Muscle layer of duodenum (tissue), 2 donors: ENCODE results near the gene ZNF81.

ENCODE experiments used
- H3K27ac ChIP-seq: one replicate; pipeline ENCODE4 v1.7.0; 2013; ENCODE audit warnings: mild to moderate bottlenecking, low read length
- H3K27me3 ChIP-seq: one replicate; pipeline ENCODE4 v1.7.0; 2013; ENCODE audit warnings: low read depth, mild to moderate bottlenecking, control low read depth, low read length
- H3K36me3 ChIP-seq, 2 donors: one replicate each; pipeline ENCODE4 v1.7.0; 2013; ENCODE audit warnings: low read length in 2 of 2, control low read depth in 1 of 2, mild to moderate bottlenecking in 1 of 2; ENCODE audit not compliant: insufficient read depth in 2 of 2, control insufficient read depth in 1 of 2
- H3K4me1 ChIP-seq, 2 donors: one replicate each; pipeline ENCODE4 v1.7.0; 2013; ENCODE audit warnings: low read length in 2 of 2, mild to moderate bottlenecking in 2 of 2, control low read depth in 1 of 2, moderate library complexity in 1 of 2; ENCODE audit not compliant: insufficient read depth in 2 of 2, control insufficient read depth in 1 of 2
- H3K4me3 ChIP-seq, 2 donors: one replicate each; pipeline ENCODE4 v1.7.0; 2013; ENCODE audit warnings: low read length in 2 of 2, low read depth in 1 of 2, mild to moderate bottlenecking in 1 of 2
- H3K9me3 ChIP-seq, 2 donors: one replicate each; pipeline ENCODE4 v1.7.0; 2013; ENCODE audit warnings: low read length in 2 of 2, control low read depth in 1 of 2, mild to moderate bottlenecking in 1 of 2; ENCODE audit not compliant: control insufficient read depth in 1 of 2
- donor health status: healthy.

Gene ZNF81

DNA sequence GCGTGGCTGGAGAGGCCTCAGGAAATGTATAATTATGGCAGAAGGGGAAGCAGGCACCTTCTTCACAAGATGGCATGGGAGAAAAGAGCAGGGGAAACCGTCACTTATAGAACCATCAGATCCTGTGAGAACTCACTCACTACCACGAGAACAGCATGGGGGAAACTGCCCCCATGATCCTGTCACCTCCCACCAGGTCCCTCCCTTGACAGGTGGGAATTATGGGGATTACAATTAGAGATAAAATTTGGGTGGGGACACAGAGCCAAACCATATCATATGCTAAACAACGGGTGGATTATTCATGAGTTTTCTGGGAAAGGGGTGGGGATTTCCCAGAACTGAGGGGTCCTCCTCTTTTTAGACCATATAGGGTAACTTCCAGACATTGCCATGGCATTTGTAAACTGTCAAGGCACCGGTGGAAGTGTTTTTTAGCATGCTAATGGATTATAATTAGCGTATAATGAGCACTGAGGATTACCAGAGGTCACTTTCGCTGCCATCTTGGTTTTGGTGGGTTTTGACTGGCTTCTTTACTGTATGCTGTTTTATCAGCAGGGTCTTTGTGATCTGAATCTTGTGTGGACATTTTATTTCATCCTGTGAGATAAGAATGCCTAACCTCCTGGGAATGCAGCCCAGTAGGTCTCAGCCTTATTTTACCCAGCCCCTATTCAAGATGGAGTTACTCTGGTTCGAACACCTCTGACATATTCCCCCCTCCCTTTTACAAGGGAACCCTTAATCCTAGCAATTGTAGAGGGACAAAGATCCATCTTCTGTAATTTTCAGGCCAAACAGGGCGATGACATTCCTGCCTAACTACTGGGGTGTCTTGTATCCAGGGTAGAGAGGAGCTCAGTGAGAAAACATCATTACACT is 27.6 kb upstream of the ZNF81 start:
- no peak overlapping the region for H3K4me3 ChIP-seq
- H3K9me3 ChIP-seq, result no peaks in the 10 kb centered on the region
- no peaks in the 10 kb centered on the region for H3K27me3 ChIP-seq

DNA sequence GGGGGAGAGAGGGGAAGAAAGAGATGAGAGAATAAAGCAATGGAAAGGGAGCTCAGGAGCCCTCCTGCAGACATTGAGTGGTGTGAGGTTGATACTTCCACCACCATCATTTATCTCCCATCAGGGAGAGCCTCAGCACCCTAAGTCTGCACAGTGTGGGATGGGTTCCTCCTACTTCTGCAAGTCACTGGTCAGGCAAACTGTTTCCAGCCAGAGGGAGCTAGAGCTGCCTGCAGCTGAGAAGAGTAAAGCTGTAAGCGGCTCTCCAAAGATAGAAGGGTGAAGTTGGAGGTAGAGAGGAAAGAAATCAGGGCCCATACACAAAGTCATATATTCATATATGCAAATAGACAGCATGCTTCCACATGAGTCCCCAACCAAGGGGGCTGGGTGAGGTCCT is 21.9 kb upstream of the ZNF81 start:
- Histone ChIP-seq H3K9me3 (no peaks in the 10 kb centered on the region), H3K27me3 (no peaks in the 10 kb centered on the region), H3K4me3 (no peak overlapping the region), H3K4me1 (no peaks in the 10 kb centered on the region), H3K36me3 (no peaks in the 10 kb centered on the region), H3K27ac (no peak overlapping the region)

More for the DNA sequence above, 27.6 kb upstream of the ZNF81 start:
- no peaks in the 10 kb centered on the region for H3K36me3 ChIP-seq
- no peaks in the 10 kb centered on the region for H3K4me1 ChIP-seq
- no peak overlapping the region for H3K27ac ChIP-seq

DNA sequence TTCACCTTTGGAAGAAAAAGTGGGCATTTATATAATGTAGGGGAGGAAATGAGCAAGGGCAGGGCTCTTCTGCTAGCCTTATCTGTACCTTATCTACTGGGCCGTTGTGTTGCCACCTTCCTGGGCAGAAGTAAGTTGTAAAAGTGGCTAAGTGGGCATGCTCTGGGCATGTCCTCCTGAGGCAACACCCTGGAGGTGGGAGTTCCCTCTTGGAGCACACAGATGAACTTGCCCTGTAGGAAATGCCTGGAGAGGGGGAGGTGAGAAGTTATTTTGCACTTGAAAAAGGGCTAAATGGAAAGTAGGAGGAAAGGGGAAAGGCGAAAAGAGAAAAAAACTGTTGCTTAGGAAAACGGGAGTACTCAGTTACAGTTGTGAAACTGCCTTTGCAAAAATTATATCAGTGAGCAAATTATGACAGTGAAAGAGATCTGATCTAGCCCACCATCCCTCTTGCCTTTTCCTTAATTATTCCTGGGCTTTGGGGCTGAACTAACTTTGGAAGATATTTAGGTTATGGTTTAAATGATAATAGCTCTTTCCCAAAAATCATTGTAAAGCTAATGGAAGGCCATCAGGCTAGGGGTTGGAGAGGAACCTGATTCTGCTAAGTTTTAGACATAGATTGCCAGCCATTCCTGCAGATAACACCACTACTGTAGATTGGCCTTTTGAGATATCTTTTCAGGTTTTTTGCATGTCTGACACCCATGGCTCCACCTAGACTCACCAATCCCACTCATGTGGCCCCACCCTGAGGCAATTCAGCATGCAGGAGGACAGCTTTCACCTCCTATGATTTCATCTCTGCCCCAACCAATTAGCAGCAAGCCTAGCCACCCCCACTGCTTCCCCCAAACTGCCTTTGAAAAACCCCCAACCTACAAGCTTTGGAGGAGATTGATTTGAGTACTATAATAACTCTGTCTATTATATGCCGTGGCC is 20.5 kb upstream of the ZNF81 start:
- Histone ChIP-seq H3K36me3 (no peaks in the 10 kb centered on the region), H3K27me3 (no peaks in the 10 kb centered on the region), H3K4me3 (no peak overlapping the region), H3K9me3 (no peaks in the 10 kb centered on the region), H3K27ac (no peak overlapping the region), H3K4me1 (no peaks in the 10 kb centered on the region)

DNA sequence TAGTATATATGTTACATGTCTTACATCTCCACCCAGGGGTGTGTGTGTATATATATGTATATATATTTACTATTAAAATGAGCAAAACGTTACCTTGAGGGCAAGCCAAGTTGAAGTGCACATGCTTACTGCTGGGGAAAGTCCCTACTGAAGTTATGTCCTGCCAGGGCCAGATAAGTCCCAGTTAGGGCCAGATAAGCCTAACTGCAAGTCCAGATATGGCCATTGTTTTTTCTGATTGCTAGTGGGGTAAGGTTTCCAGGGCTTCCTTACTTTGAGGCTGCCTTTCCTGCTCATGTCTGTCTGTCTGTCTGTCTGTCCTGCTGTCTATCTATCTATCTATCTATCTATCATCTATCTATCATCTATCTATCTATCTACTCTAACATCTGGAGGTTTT is 19.3 kb upstream of the ZNF81 start:
- Histone ChIP-seq H3K27me3 (no peaks in the 10 kb centered on the region), H3K27ac (no peak overlapping the region)

DNA sequence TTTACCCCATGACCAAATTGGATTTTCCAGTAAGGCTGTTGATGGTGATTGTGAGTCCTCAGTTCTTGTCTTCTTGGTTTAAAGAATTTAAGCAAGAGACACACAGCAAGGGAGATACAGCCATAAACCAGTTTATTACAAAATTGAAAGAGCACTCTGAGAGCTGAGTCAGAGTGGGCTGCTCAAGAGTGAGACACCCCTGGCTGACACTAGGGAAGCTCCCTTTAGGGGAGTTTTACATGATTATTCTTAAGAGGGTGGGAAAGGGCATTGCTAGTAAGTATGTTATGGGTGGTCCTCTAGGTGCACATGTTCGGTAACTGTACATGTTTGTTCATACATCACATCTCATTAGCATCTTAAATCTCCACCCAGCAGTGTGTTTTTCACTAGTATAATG is 18.8 kb upstream of the ZNF81 start:
- Histone ChIP-seq H3K4me3 (no peak overlapping the region), H3K27me3 (no peaks in the 10 kb centered on the region), H3K9me3 (no peaks in the 10 kb centered on the region), H3K4me1 (no peaks in the 10 kb centered on the region), H3K36me3 (no peaks in the 10 kb centered on the region), H3K27ac (no peak overlapping the region)

More for the DNA sequence above, 19.3 kb upstream of the ZNF81 start:
- no peak overlapping the region for H3K4me3 ChIP-seq
- no peaks in the 10 kb centered on the region for H3K36me3 ChIP-seq
- no peaks in the 10 kb centered on the region for H3K4me1 ChIP-seq
- H3K9me3 ChIP-seq, result no peaks in the 10 kb centered on the region

DNA sequence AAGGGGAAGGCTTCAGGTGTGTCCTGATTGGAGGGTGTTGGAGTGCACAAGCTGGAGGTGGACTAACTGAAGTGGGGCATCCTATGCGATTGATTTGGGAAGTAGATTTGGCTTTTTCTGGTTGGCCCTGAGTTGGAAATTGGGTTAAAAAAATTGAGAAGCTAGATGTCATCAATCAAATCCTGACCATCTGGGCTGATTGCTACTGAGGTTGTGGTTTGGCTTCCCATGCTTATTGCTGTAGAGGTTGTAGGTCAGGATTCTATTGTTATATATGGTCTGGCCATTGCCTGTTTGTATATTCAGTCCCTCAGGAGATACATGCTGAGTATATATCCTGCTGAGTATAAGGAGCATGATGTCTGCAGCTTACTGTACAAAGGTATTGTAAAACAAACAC is 7.7 kb upstream of the ZNF81 start:
- H3K27ac ChIP-seq, result no peak overlapping the region
- H3K4me1 ChIP-seq, result no peaks in the 10 kb centered on the region
- no peaks in the 10 kb centered on the region for H3K27me3 ChIP-seq
- H3K4me3 ChIP-seq, result no peak overlapping the region
- H3K9me3 ChIP-seq, result no peaks in the 10 kb centered on the region
- no peaks in the 10 kb centered on the region for H3K36me3 ChIP-seq

DNA sequence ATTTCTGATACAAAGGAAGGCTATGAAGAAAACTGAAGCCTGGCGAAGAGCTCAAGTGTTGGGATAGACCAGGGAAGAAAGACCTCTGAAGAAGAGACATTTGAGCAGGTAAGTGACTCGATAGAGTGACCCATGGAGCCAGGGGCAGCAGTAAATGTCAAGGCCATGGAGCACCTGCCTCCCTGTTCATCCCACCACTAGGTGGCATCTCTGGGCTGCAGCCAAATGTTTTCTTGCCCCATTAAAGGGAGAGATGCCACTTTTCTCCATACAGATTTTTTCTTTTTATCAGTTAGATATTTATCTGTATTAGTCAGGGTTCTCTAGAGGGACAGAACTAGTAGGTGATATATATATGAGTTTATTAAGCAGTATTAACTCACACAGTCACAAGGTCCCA is 4.9 kb upstream of the ZNF81 start:
- Histone ChIP-seq H3K27ac (no peak overlapping the region), H3K4me3 (no peak overlapping the region), H3K27me3 (no peaks in the 10 kb centered on the region), H3K4me1 (no peaks in the 10 kb centered on the region), H3K9me3 (no peaks in the 10 kb centered on the region), H3K36me3 (no peaks in the 10 kb centered on the region)

DNA sequence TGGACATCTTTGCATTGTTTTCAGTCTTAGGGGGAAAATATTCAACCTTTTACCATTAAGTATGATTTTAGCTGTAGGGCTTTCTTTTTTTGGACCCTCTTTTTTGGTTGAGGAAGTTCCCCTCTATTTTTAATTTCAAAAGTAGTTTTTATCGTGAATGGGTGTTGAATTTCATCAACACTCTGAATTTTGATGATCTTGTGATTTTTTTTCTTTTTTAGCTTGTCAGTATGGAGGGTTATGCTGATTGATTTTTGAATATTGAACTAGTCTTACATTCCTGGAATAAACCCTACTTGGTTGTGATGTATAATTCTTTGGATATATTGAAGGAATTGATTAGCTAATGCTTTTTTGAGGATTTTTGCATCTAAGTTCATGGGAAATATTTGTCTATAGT is 1.7 kb downstream of the ZNF81 start:
- Histone ChIP-seq H3K4me3 (no peak overlapping the region), H3K27ac (no peak overlapping the region), H3K36me3 (no peaks in the 10 kb centered on the region), H3K27me3 (no peaks in the 10 kb centered on the region), H3K4me1 (no peaks in the 10 kb centered on the region), H3K9me3 (no peaks in the 10 kb centered on the region)

DNA sequence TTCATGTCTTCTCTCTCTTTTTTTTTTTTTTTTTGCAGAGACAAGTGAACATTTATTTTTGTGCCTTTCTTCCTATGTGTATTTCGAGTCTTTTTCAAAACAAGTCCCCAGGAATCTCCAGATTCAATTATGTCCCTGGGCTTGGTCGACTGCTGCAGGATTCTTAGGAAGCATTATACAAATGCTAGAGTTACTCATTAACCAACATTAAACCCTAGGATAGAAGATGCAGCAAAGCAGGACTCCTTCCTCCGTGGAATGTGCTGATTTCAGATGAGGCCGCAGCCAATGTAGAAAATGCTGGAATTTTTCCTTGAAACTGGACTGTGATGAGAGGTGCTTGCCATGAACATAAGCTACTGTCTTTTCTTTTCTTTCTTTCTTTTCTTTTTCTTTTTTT is 3.4 kb downstream of the ZNF81 start:
- no peaks in the 10 kb centered on the region for H3K9me3 ChIP-seq
- H3K27me3 ChIP-seq, result no peaks in the 10 kb centered on the region
- peaks cover 0 to 3% of the 10 kb centered on the region in 2 donors for H3K4me1 ChIP-seq
- no peak overlapping the region for H3K4me3 ChIP-seq
- no peaks in the 10 kb centered on the region for H3K36me3 ChIP-seq
- H3K27ac ChIP-seq, result no peak overlapping the region

DNA sequence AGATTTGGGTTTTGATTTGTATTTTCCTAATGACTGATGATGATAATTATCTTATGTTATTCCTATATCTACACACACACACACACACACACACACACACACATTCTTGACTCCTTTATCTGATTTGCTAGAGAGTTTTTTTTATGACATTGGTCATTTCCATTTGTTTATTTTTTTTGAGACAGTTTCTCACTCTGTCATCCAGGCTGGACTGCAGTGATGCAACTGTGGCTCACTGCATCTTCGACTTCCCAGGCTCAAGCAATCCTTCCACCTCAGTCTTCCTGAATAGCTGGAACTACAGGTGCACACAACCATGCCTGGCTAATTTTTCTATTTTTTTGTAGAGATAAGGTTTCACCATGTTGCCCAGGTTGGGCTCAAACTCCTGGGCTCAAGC is 6.7 kb downstream of the ZNF81 start:
- H3K27me3 ChIP-seq, result no peaks in the 10 kb centered on the region
- peaks cover 3 to 7% of the 10 kb centered on the region in 2 donors for H3K36me3 ChIP-seq
- H3K9me3 ChIP-seq, result no peaks in the 10 kb centered on the region
- H3K27ac ChIP-seq, result no peak overlapping the region
- peaks cover 0 to 3% of the 10 kb centered on the region in 2 donors for H3K4me1 ChIP-seq
- no peak overlapping the region for H3K4me3 ChIP-seq

DNA sequence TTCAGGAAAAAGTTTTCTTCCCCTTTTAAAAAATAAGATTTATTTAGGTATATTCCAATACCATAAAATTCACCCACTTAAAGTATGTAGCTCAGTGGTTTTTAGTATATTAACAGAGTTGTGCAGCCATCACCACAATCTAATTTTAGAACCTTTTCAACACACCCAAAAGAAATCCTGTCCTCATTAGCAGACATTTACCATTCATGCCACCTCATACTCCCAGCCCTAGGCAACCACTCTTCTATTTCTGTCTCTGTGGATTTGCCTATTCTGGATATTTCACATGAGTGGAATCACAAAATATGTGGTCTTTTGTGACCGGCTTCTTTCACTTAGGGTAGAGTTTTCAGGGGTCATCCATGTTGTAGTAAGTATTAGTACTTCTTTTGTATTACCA is 7.4 kb downstream of the ZNF81 start:
- peaks cover 0 to 3% of the 10 kb centered on the region in 2 donors for H3K4me1 ChIP-seq
- no peak overlapping the region for H3K27ac ChIP-seq
- H3K36me3 ChIP-seq, result peaks cover 3 to 7% of the 10 kb centered on the region in 2 donors
- no peaks in the 10 kb centered on the region for H3K27me3 ChIP-seq
- H3K9me3 ChIP-seq, result no peaks in the 10 kb centered on the region
- H3K4me3 ChIP-seq, result no peak overlapping the region
